HepG2 (cell line): ENCODE results near the gene CNTROB. TPM values are rescaled to one million over a fixed set of nuclear protein-coding genes. Genes with fewer than 3 reads are reported as not detected.

Experiments
- CREB3 ChIP-seq: sonication (generic); formaldehyde crosslinking; IDR thresholded peaks from 2 replicates; pipeline ENCODE4 v1.5.0; 2020; ENCODE audit warnings: missing genetic modification reagents
- ETV5 ChIP-seq: IDR thresholded peaks from 2 replicates; pipeline ENCODE4 v1.6.1; 2018; ENCODE audit warnings: missing biosample characterization, missing genetic modification reagents, inconsistent platforms, borderline replicate concordance
- ETV6 ChIP-seq: sonication (generic); formaldehyde crosslinking; conservative IDR thresholded peaks from 2 replicates; pipeline ENCODE4 v1.4.0; 2020; ENCODE audit warnings: missing genetic modification reagents
- FUBP1 ChIP-seq: sonication (generic); formaldehyde crosslinking; IDR thresholded peaks from 2 replicates; pipeline ENCODE4 v1.5.1; 2020; ENCODE audit warnings: missing genetic modification reagents, mild to moderate bottlenecking, borderline replicate concordance
- MAFF ChIP-seq: IDR thresholded peaks from 2 replicates; pipeline ENCODE4 v1.6.1; 2011; ENCODE audit warnings: low read depth, low read length, improper control_type of control experiment
- MXD1 ChIP-seq: sonication (generic); formaldehyde crosslinking; IDR thresholded peaks from 2 replicates; pipeline ENCODE4 v1.4.0; 2020; ENCODE audit warnings: mild to moderate bottlenecking, missing genetic modification reagents
- RARA ChIP-seq: IDR thresholded peaks from 2 replicates; pipeline ENCODE4 v1.6.1; 2016; ENCODE audit warnings: missing genetic modification reagents, missing compliant biosample characterization
- SATB2 ChIP-seq: sonication (generic); formaldehyde crosslinking; IDR thresholded peaks from 2 replicates; pipeline ENCODE4 v1.5.0; 2020; ENCODE audit warnings: missing genetic modification reagents
- TEAD3 ChIP-seq: optimal IDR thresholded peaks from 2 replicates; pipeline ENCODE3; 2016; ENCODE audit warnings: borderline replicate concordance
- ZMYM4 ChIP-seq: sonication (generic); formaldehyde crosslinking; IDR thresholded peaks from 2 replicates; pipeline ENCODE4 v1.8.1; 2023; ENCODE audit warnings: mild to moderate bottlenecking, missing genetic modification reagents
- ZNF275 ChIP-seq: sonication (generic); formaldehyde crosslinking; IDR thresholded peaks from 2 replicates; pipeline ENCODE4 v1.8.0; 2022; ENCODE audit warnings: missing genetic modification reagents, mild to moderate bottlenecking, inconsistent platforms, borderline replicate concordance
- ZNF644 ChIP-seq: IDR thresholded peaks from 2 replicates; pipeline ENCODE4 v1.6.1; 2016; ENCODE audit warnings: low read depth
- ZSCAN12 ChIP-seq: sonication (generic); formaldehyde crosslinking; IDR thresholded peaks from 2 replicates; pipeline ENCODE4 v1.9.0; 2021; ENCODE audit warnings: mild to moderate bottlenecking, missing genetic modification reagents
- polyA plus RNA-seq, 8 experiments: library from polyadenylated mRNA; depleted of rRNA in 3 of 8; stranded (reverse) in 7 of 8; unstranded in 1 of 8; fragments of >200 nt; fragmentation: Illumina TruSeq in 4 of 8; extraction: Trizol in 4 of 8; gene quantifications; 2 replicates each; pipeline versions ENCODE4 v1.2.1 to v1.2.3, GENCODE V29; 2011 to 2016; ENCODE audit warnings: low read depth in 4 of 8, missing spikeins in 1 of 8, mixed read lengths in 1 of 8; ENCODE audit not compliant: insufficient read depth in 1 of 8
- total RNA-seq, 5 experiments: library from RNA; depleted of rRNA; stranded (reverse); fragments of >200 nt; fragmentation: Illumina TruSeq; extraction: Trizol; gene quantifications; 2 replicates each; pipeline ENCODE4 v1.2.3, GENCODE V29; 2016; ENCODE audit warnings: low read depth in 1 of 5

Gene CNTROB
- total and polyA plus RNA-seq, 2 of the 13 experiments (the other 11 are each of a cell fraction or from before 2014, with no cell fraction given), result 21.2 to 24.1 TPM

- TF ChIP-seq FUBP1 (CRISPR knock-in tag) (no peak), SATB2 (CRISPR knock-in tag) (no peak), TEAD3 (no peak), MAFF (no peak), MXD1 (CRISPR knock-in tag) (no peak), ZMYM4 (no peak), ZSCAN12 (no peak), RARA (CRISPR knock-in tag) (no peak), ETV6 (CRISPR knock-in tag) (no peak), ETV5 (CRISPR knock-in tag) (no peak), ZNF644 (CRISPR knock-in tag) (no peak), ZNF275 (CRISPR knock-in tag) (no peak), CREB3 (CRISPR knock-in tag) (no peak)
Observed at GRCh38 chr17:7894866-7895265, 37.1 kb upstream of the CNTROB start (continued).
